ENCODE measurements around the gene RRP15.

Gene RRP15

GRCh38 chr1:218368686-218369085 is 83.6 kb downstream of the RRP15 start:
- Mint-ChIP-seq H3K27ac (no peak overlapping the region), H3K9me3 (no peaks in the 10 kb centered on the region), H3K4me1 (ENCODE audit: low read depth) (peaks cover 2% of the 10 kb centered on the region), H3K27me3 (ENCODE audit: low read depth) (no peaks in the 10 kb centered on the region), H3K4me3 (no peak overlapping the region), H3K36me3 (ENCODE audit: low read depth) (no peaks in the 10 kb centered on the region)

GRCh38 chr1:218369688-218370511 is 84.8 kb downstream of the RRP15 start:
- no peaks in the 10 kb centered on the region for H3K9me3 Mint-ChIP-seq
- peaks cover 6% of the 10 kb centered on the region for H3K27me3 Mint-ChIP-seq (ENCODE audit: low read depth)
- no peak overlapping the region for H3K27ac Mint-ChIP-seq
- H3K36me3 Mint-ChIP-seq (ENCODE audit: low read depth), result no peaks in the 10 kb centered on the region
- H3K4me3 Mint-ChIP-seq, result no peak overlapping the region
- H3K4me1 Mint-ChIP-seq (ENCODE audit: low read depth), result peaks cover 2% of the 10 kb centered on the region

- H3K27me3 Mint-ChIP-seq (ENCODE audit: low read depth), result peaks cover 19% of the 10 kb centered on the region
- no peak overlapping the region for H3K27ac Mint-ChIP-seq
- no peak overlapping the region for H3K4me3 Mint-ChIP-seq
- peaks cover 4% of the 10 kb centered on the region for H3K4me1 Mint-ChIP-seq (ENCODE audit: low read depth)
- H3K9me3 Mint-ChIP-seq, result no peaks in the 10 kb centered on the region
- H3K36me3 Mint-ChIP-seq (ENCODE audit: low read depth), result no peaks in the 10 kb centered on the region
Observed at GRCh38 chr1:218371927-218372672, 87.0 kb downstream of the RRP15 start.

- Mint-ChIP-seq H3K4me3 (no peak overlapping the region), H3K27me3 (ENCODE audit: low read depth) (peaks cover 23% of the 10 kb centered on the region), H3K4me1 (ENCODE audit: low read depth) (peaks cover 9% of the 10 kb centered on the region), H3K9me3 (no peaks in the 10 kb centered on the region), H3K27ac (no peak overlapping the region), H3K36me3 (ENCODE audit: low read depth) (no peaks in the 10 kb centered on the region)
Observed at GRCh38 chr1:218374401-218375353, 89.6 kb downstream of the RRP15 start.

- H3K27me3 Mint-ChIP-seq (ENCODE audit: low read depth), result peaks cover 31% of the 10 kb centered on the region
- H3K4me3 Mint-ChIP-seq, result no peak overlapping the region
- no peaks in the 10 kb centered on the region for H3K9me3 Mint-ChIP-seq
- no peak overlapping the region for H3K27ac Mint-ChIP-seq
- H3K4me1 Mint-ChIP-seq (ENCODE audit: low read depth), result peaks cover 7% of the 10 kb centered on the region
- no peaks in the 10 kb centered on the region for H3K36me3 Mint-ChIP-seq (ENCODE audit: low read depth)
Observed at GRCh38 chr1:218376722-218377121, 91.6 kb downstream of the RRP15 start.

GRCh38 chr1:218377143-218377660 is 92.1 kb downstream of the RRP15 start:
- Mint-ChIP-seq H3K36me3 (ENCODE audit: low read depth) (no peaks in the 10 kb centered on the region), H3K27me3 (ENCODE audit: low read depth) (peaks cover 31% of the 10 kb centered on the region), H3K27ac (no peak overlapping the region), H3K4me1 (ENCODE audit: low read depth) (peaks cover 7% of the 10 kb centered on the region), H3K4me3 (no peak overlapping the region), H3K9me3 (no peaks in the 10 kb centered on the region)

GRCh38 chr1:218380125-218380977 is 95.3 kb downstream of the RRP15 start:
- no peak overlapping the region for H3K4me3 Mint-ChIP-seq

GRCh38 chr1:218382261-218382660 is 97.2 kb downstream of the RRP15 start:
- no peaks in the 10 kb centered on the region for H3K36me3 Mint-ChIP-seq (ENCODE audit: low read depth)
- H3K27me3 Mint-ChIP-seq (ENCODE audit: low read depth), result peaks cover 20% of the 10 kb centered on the region
- no peak overlapping the region for H3K27ac Mint-ChIP-seq
- no peaks in the 10 kb centered on the region for H3K9me3 Mint-ChIP-seq
- peaks cover 4% of the 10 kb centered on the region for H3K4me1 Mint-ChIP-seq (ENCODE audit: low read depth)
- H3K4me3 Mint-ChIP-seq, result no peak overlapping the region

More at GRCh38 chr1:218380125-218380977, 95.3 kb downstream of the RRP15 start:
- Mint-ChIP-seq H3K36me3 (ENCODE audit: low read depth) (no peaks in the 10 kb centered on the region), H3K4me1 (ENCODE audit: low read depth) (peaks cover 7% of the 10 kb centered on the region), H3K27me3 (ENCODE audit: low read depth) (peaks cover 25% of the 10 kb centered on the region), H3K27ac (no peak overlapping the region), H3K9me3 (no peaks in the 10 kb centered on the region)

GRCh38 chr1:218383051-218383450 is 98.0 kb downstream of the RRP15 start:
- Mint-ChIP-seq H3K27ac (no peak overlapping the region), H3K36me3 (ENCODE audit: low read depth) (no peaks in the 10 kb centered on the region), H3K4me3 (no peak overlapping the region), H3K4me1 (ENCODE audit: low read depth) (no peaks in the 10 kb centered on the region), H3K27me3 (ENCODE audit: low read depth) (peaks cover 20% of the 10 kb centered on the region), H3K9me3 (no peaks in the 10 kb centered on the region)

- Mint-ChIP-seq H3K9me3 (no peaks in the 10 kb centered on the region), H3K27me3 (ENCODE audit: low read depth) (peaks cover 20% of the 10 kb centered on the region), H3K4me3 (no peak overlapping the region), H3K36me3 (ENCODE audit: low read depth) (no peaks in the 10 kb centered on the region), H3K4me1 (ENCODE audit: low read depth) (no peaks in the 10 kb centered on the region), H3K27ac (no peak overlapping the region)
Observed at GRCh38 chr1:218383681-218384080, 98.6 kb downstream of the RRP15 start.

GRCh38 chr1:218384581-218384993 is 99.5 kb downstream of the RRP15 start:
- H3K4me1 Mint-ChIP-seq (ENCODE audit: low read depth), result no peaks in the 10 kb centered on the region
- H3K27me3 Mint-ChIP-seq (ENCODE audit: low read depth), result peaks cover 17% of the 10 kb centered on the region
- no peak overlapping the region for H3K27ac Mint-ChIP-seq
- H3K4me3 Mint-ChIP-seq, result no peak overlapping the region
- H3K9me3 Mint-ChIP-seq, result no peaks in the 10 kb centered on the region
- H3K36me3 Mint-ChIP-seq (ENCODE audit: low read depth), result no peaks in the 10 kb centered on the region

All from T-helper 1 cell treated with Interleukin-12 subunit alpha and Interleukin-12 subunit beta and Interleukin-4 antibody, amounts not matched to agents 30 μg/mL and 1 μg/mL, for 36 hours (primary cell).